ENCODE data around the gene EHD2.

The EHD2 gene

DNA sequence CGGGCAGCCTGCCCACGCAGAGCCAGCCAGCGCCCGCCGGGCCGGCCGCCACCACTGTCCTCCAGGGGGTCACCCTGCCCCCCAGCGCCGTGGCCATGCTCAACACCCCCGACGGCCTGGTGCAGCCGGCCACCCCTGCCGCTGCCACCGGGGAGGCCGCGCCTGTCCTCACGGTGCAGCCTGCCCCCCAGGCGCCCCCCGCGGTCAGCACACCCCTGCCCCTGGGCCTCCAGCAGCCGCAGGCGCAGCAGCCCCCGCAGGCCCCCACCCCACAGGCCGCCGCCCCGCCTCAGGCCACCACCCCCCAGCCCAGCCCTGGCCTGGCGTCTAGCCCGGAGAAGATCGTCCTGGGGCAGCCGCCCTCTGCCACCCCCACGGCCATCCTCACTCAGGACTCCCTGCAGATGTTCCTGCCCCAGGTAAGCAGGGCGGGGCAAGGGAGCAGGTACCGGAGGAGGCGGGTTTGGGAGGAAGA lies 32.3 kb upstream of the EHD2 start:
- Mint-ChIP-seq H3K27me3 (ENCODE audit: low read depth) (no peaks in the 10 kb centered on the region), H3K9me3 (no peaks in the 10 kb centered on the region), H3K4me1 (ENCODE audit: low read depth) (no peaks in the 10 kb centered on the region), H3K4me3 (no peak overlapping the region), H3K27ac (no peak overlapping the region), H3K36me3 (ENCODE audit: low read depth) (peaks cover 14% of the 10 kb centered on the region)
- no peak for DNase-seq (ENCODE audit: low spot score)

DNA sequence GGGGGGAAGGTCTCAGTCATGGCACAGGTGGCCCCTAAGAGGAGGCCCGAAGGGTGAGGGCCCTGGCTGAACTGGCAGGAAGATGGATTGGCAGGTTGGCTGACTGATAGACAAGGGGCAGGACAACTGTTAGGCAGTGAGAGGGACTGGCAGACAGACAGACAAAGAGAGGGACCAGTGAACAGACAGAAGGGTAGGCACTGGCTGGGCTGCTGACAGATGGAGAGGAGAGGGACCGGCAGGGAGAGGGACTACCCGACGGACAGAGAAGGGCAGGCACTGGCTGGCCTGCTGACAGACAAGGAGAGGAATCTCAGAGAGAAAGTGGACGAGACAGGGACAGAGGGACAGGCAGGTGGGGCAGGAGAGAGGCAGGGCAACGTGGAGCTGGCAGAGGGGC lies 31.8 kb upstream of the EHD2 start:
- Mint-ChIP-seq H3K27me3 (ENCODE audit: low read depth) (no peaks in the 10 kb centered on the region), H3K27ac (peak overlapping the region; percentile 10), H3K9me3 (no peaks in the 10 kb centered on the region), H3K4me3 (no peak overlapping the region), H3K4me1 (ENCODE audit: low read depth) (no peaks in the 10 kb centered on the region), H3K36me3 (ENCODE audit: low read depth) (peaks cover 14% of the 10 kb centered on the region)
- no peak for DNase-seq (ENCODE audit: low spot score)

DNA sequence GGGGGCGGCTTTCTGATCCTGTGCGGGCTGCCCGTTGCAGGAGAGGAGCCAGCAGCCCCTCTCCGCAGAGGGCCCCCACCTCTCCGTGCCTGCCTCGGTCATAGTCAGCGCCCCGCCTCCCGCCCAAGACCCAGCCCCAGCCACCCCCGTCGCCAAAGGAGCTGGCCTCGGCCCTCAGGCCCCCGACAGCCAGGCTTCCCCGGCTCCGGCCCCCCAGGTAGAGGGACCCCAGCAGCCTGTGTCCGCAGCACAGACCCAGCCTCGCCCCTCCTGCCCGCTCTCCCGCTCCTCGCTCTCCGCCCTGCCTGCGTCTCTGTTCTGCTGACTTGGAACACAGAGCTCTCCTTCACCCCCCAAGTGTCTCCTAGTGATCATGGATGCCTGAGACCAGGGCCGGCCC lies 31.3 kb upstream of the EHD2 start:
- H3K4me3 Mint-ChIP-seq = no peak overlapping the region
- H3K27ac Mint-ChIP-seq = no peak overlapping the region
- H3K36me3 Mint-ChIP-seq (ENCODE audit: low read depth) = peaks cover 10% of the 10 kb centered on the region
- H3K4me1 Mint-ChIP-seq (ENCODE audit: low read depth) = no peaks in the 10 kb centered on the region
- H3K9me3 Mint-ChIP-seq = no peaks in the 10 kb centered on the region
- no peaks in the 10 kb centered on the region for H3K27me3 Mint-ChIP-seq (ENCODE audit: low read depth)
- no peak for DNase-seq (ENCODE audit: low spot score)

DNA sequence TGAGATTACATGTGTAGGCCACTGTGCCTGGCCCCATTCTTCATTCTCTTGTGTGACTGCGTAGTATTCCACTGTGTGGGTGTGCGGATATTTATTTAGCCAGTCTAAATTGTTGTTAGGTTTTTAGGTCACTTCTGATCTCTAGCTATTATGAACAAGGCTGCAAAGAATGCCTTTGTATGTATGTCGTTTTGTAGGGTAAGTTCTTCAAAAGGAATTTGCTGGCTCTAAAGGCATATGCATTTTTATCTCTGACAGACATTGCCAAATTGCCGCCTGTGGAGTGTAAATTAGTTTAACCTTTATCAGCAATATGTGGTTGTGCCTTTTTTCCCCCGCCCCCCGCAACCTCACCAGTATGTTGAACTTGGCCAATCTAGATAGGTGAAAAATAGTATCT lies 30.3 kb upstream of the EHD2 start:
- no peak overlapping the region for H3K27ac Mint-ChIP-seq
- no peak overlapping the region for H3K4me3 Mint-ChIP-seq
- H3K36me3 Mint-ChIP-seq (ENCODE audit: low read depth) = peaks cover 7% of the 10 kb centered on the region
- no peaks in the 10 kb centered on the region for H3K27me3 Mint-ChIP-seq (ENCODE audit: low read depth)
- DNase-seq (ENCODE audit: low spot score) = no peak
- no peaks in the 10 kb centered on the region for H3K4me1 Mint-ChIP-seq (ENCODE audit: low read depth)
- H3K9me3 Mint-ChIP-seq = no peaks in the 10 kb centered on the region

DNA sequence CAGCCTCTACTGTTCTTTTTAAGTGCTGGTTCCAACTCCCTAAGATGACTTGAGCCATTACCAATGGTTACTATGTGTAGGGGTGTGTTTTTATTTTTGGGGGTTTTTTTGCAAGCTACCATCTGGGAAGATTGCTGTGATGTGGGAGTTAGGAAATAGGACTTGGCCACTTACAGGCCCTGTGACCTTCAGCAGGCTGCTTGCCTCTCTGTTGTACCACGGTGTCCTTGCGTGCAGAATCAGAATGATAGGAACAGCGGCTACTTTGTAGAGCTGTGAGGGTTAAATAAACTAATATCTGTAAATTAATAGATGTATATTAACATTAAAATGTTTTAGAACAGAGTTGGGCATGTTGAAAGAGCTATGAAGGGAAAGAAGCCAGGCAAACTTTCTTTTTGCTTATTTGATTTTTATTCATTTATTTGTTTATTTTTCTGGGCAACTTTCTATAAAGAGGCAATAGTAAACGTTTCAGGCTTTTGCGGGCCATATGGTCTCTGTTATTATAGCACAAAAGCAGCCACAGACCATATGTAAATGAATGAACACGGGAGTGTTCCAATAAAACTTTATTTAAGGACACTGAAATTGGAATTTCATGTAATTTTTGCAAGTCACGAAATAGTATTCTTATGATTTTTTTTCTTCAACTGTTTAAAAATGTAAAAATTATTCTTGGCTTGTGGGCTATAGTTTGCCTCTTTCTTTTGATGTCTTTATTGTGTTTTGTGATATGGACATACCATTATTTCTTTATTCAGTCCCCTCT lies 26.4 kb upstream of the EHD2 start:
- Mint-ChIP-seq H3K36me3 (ENCODE audit: low read depth) (peaks cover 3% of the 10 kb centered on the region), H3K9me3 (no peaks in the 10 kb centered on the region), H3K4me3 (no peak overlapping the region), H3K27me3 (ENCODE audit: low read depth) (no peaks in the 10 kb centered on the region), H3K27ac (no peak overlapping the region), H3K4me1 (ENCODE audit: low read depth) (peaks cover 2% of the 10 kb centered on the region)
- no peak for DNase-seq (ENCODE audit: low spot score)

DNA sequence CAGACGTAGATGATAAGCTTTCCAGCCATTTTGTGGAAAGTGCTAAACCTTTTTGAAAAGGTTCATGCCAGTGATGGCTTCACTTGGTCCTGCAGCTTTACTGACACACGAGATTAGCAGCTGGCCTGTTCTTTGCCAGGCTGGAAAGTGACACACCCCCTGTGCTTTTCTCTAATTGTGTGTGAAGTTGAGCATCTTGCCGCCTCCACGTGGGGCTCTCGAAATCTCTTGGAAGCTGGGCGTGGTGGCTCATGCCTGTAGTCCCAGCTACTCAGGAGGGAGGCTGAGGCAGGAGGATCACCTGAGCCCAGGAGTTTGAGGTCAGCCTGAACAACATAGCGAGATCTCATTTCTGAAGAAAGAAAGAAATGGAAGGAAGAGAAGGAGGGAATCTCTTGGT lies 25.3 kb upstream of the EHD2 start:
- no peak overlapping the region for H3K4me3 Mint-ChIP-seq
- H3K9me3 Mint-ChIP-seq = no peaks in the 10 kb centered on the region
- H3K4me1 Mint-ChIP-seq (ENCODE audit: low read depth) = peaks cover 2% of the 10 kb centered on the region
- no peak overlapping the region for H3K27ac Mint-ChIP-seq
- peaks cover 4% of the 10 kb centered on the region for H3K36me3 Mint-ChIP-seq (ENCODE audit: low read depth)
- DNase-seq (ENCODE audit: low spot score) = no peak
- H3K27me3 Mint-ChIP-seq (ENCODE audit: low read depth) = no peaks in the 10 kb centered on the region

DNA sequence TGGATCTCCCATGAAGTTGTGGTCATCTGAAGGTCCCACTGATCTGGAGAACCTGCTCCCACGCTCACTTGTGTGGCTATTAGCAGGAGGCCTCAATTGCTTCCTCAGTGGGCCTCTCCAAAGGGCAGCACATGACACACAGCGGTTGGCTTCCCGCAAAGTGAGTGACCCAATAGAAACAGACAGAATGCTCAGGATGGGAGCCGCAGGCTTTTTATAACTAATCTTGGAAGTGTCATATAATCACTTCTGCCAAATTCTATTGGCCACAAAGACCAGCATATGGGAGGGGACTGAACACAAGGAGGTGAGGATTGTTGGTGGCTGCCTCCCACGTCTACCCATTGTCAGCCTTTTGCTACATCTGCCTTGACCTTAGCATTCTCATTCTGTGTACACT lies 22.1 kb upstream of the EHD2 start:
- peaks cover 6% of the 10 kb centered on the region for H3K36me3 Mint-ChIP-seq (ENCODE audit: low read depth)
- no peaks in the 10 kb centered on the region for H3K27me3 Mint-ChIP-seq (ENCODE audit: low read depth)
- no peak overlapping the region for H3K4me3 Mint-ChIP-seq
- peaks cover 2% of the 10 kb centered on the region for H3K4me1 Mint-ChIP-seq (ENCODE audit: low read depth)
- no peaks in the 10 kb centered on the region for H3K9me3 Mint-ChIP-seq
- DNase-seq (ENCODE audit: low spot score) = no peak
- no peak overlapping the region for H3K27ac Mint-ChIP-seq

DNA sequence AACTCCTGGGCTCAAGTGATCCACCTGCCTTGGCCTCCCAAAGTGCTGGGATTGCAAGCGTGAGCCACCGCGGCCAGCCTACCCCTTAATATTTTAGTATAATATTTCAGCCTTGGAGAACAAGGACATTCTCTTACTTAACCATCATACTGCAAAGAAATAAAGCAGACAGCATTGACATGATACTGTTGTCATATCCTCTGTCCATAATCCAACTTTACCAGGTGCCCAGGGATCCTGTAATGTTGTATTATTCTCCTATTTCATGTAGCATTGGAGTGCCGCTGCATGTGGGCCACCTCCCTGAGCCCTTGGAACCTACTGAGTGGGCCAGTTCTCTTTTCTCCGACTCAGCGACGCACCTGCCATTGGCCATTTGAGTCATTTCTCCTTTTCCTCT lies 21.4 kb upstream of the EHD2 start:
- no peak for DNase-seq (ENCODE audit: low spot score)
- H3K9me3 Mint-ChIP-seq = no peaks in the 10 kb centered on the region
- no peak overlapping the region for H3K27ac Mint-ChIP-seq
- H3K4me1 Mint-ChIP-seq (ENCODE audit: low read depth) = peaks cover 2% of the 10 kb centered on the region
- no peak overlapping the region for H3K4me3 Mint-ChIP-seq
- peaks cover 6% of the 10 kb centered on the region for H3K36me3 Mint-ChIP-seq (ENCODE audit: low read depth)
- no peaks in the 10 kb centered on the region for H3K27me3 Mint-ChIP-seq (ENCODE audit: low read depth)

DNA sequence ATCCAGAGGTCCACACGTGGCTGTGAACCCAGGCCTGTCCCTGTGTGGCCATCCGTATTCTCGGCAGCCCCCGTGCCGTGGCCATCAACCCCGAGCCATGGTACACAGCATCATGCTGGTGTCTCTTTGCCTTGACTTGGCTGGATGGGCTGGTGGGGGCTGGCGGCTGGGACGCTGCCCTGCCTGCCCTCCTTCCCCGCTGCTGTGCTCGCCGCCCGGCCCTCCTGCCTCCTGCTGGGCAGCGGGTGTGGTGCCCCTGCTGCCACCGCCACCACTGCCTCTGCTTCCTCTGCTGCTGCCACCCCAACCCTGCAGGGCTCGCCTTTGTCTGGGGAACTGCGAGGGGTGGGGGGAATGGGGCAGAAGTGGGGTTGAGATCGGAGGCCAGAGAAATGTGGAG lies 19.7 kb upstream of the EHD2 start:
- no peak for DNase-seq (ENCODE audit: low spot score)
- no peaks in the 10 kb centered on the region for H3K27me3 Mint-ChIP-seq (ENCODE audit: low read depth)
- no peak overlapping the region for H3K27ac Mint-ChIP-seq
- peaks cover 2% of the 10 kb centered on the region for H3K4me1 Mint-ChIP-seq (ENCODE audit: low read depth)
- peaks cover 6% of the 10 kb centered on the region for H3K36me3 Mint-ChIP-seq (ENCODE audit: low read depth)
- no peaks in the 10 kb centered on the region for H3K9me3 Mint-ChIP-seq
- H3K4me3 Mint-ChIP-seq = no peak overlapping the region

DNA sequence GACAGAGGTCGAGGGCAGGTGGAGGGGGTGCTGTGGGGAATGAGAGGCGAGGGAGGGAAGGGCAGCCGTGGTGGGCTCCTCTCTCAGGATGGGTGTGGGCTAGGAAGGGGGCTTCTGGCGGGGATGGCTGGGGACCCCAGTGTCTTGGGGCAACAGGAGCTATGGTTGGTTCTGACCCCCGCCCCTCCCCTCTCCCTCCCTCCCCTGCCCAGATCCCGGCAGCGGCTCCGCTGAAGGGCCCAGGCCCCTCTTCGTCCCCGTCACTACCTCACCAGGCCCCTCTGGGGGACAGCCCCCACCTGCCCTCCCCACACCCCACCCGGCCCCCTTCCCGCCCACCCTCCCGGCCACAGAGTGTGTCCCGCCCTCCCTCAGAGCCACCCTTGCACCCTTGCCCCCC lies 19.3 kb upstream of the EHD2 start:
- no peaks in the 10 kb centered on the region for H3K27me3 Mint-ChIP-seq (ENCODE audit: low read depth)
- H3K27ac Mint-ChIP-seq = no peak overlapping the region
- H3K4me1 Mint-ChIP-seq (ENCODE audit: low read depth) = peaks cover 2% of the 10 kb centered on the region
- no peak for DNase-seq (ENCODE audit: low spot score)
- no peak overlapping the region for H3K4me3 Mint-ChIP-seq
- peaks cover 6% of the 10 kb centered on the region for H3K36me3 Mint-ChIP-seq (ENCODE audit: low read depth)
- H3K9me3 Mint-ChIP-seq = no peaks in the 10 kb centered on the region

DNA sequence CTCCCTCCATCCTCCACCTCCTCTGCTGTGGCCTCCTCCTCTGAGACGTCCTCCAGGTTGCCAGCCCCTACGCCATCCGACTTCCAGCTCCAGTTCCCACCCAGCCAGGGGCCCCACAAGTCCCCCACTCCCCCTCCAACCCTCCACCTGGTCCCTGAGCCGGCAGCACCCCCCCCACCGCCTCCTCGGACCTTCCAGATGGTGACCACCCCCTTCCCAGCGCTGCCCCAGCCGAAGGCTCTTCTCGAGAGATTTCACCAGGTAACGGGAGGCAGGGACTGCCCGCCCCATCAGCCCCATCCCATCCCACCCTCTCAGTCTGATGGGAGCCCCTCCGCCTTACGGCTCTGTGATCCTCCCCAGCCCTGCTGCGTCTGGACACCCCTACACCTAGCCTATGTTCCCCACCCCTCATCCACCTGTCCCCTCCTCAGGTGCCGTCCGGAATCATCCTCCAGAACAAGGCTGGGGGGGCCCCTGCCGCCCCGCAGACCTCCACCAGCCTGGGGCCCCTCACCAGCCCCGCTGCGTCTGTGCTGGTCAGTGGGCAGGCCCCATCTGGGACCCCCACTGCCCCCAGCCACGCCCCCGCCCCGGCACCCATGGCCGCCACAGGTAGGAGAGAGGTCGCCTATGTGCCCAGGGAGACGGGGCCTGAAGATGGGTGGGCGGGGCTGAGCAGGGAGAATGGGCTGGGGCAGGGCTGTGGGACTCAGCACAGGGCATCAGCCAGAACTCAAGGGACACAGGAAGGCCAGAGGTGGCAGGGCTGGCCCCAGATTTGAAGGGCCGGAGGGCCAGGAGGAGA lies 18.6 kb upstream of the EHD2 start:
- Mint-ChIP-seq H3K9me3 (no peaks in the 10 kb centered on the region), H3K27me3 (ENCODE audit: low read depth) (no peaks in the 10 kb centered on the region), H3K4me3 (no peak overlapping the region), H3K36me3 (ENCODE audit: low read depth) (peaks cover 6% of the 10 kb centered on the region), H3K27ac (no peak overlapping the region), H3K4me1 (ENCODE audit: low read depth) (peaks cover 2% of the 10 kb centered on the region)
- no peak for DNase-seq (ENCODE audit: low spot score)

DNA sequence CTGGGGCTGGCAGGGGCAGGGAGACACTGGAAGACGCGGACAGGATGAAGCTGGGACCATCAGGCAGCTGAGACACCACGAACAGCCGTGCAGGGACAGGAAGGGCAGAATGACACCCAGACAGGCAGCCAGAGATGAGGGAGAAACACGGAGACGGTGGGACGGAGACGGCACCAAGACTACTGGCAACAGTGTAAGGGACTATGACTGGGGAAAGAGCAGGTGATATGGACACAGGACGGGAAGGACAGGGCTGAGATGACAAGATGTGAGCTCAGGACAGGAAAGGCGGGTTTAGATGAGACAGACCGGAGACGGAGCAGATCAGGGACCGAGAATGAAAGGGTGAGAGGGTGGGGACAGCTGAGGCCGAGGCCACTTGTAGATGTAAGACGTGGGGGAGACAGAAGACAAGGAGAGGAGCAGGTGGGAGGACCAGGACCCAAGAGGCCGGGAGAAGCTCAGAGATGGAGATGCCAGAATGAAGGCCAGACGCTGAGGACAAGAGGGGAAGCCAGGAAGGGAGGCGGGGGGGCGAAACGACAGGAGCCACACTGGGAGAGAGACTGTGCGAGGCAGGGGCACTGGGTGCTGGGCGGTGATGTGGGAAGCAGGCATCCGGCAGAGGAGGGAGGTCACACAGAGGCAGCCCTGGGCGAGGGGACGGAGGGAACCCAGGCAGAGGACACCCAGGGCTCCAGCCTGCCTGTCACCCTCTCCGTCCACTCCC lies 17.5 kb upstream of the EHD2 start:
- H3K9me3 Mint-ChIP-seq = no peaks in the 10 kb centered on the region
- no peak overlapping the region for H3K27ac Mint-ChIP-seq
- H3K4me3 Mint-ChIP-seq = no peak overlapping the region
- no peaks in the 10 kb centered on the region for H3K27me3 Mint-ChIP-seq (ENCODE audit: low read depth)
- peaks cover 8% of the 10 kb centered on the region for H3K36me3 Mint-ChIP-seq (ENCODE audit: low read depth)
- H3K4me1 Mint-ChIP-seq (ENCODE audit: low read depth) = no peaks in the 10 kb centered on the region
- no peak for DNase-seq (ENCODE audit: low spot score)

DNA sequence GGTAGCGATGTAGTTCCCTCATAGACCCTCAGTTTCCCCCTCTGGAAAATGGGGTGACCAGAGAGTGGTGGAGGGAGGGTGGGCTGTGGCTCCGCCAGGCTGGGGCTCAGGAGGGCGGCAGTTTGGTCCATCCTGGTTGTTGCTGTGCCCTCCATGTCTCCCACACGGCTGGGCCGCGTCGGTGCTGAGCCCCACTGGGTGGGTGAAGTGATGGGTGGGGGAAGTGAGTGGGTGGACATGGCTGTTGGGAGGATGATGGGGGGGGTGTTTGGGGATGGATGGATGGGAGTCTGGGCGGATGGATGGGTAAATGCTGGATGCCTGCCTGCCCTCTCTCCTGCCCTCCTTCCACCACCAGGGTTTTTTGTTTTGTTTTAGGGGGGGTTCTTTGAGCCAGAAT lies 16.6 kb upstream of the EHD2 start:
- no peak overlapping the region for H3K27ac Mint-ChIP-seq
- H3K9me3 Mint-ChIP-seq = no peaks in the 10 kb centered on the region
- no peak overlapping the region for H3K4me3 Mint-ChIP-seq
- no peak for DNase-seq (ENCODE audit: low spot score)
- no peaks in the 10 kb centered on the region for H3K27me3 Mint-ChIP-seq (ENCODE audit: low read depth)
- H3K36me3 Mint-ChIP-seq (ENCODE audit: low read depth) = peaks cover 8% of the 10 kb centered on the region
- no peaks in the 10 kb centered on the region for H3K4me1 Mint-ChIP-seq (ENCODE audit: low read depth)

All from T-helper 2 cell treated with Interferon-gamma antibody and Interleukin-4, amounts not matched to agents 5 μg/mL and 100 μg/mL, for 36 hours (primary cell).